ENCODE results near the gene DDIT4.
"Not testable (repeated sequence)": the region's sequence is repeated elsewhere in the genome, so short reads cannot be mapped to it uniquely, and the experiment has no call there.

DDIT4 gene

GRCh38 chr10:72277996-72278667, 4.4 kb downstream of the DDIT4 start:
- 97% methylated on average over 3 of the region's 3 CpGs for WGBS (ENCODE audit: insufficient coverage)
- no peak overlapping the region for H3K4me3 ChIP-seq (ENCODE audit: control insufficient read depth in 1 of 7, extremely low read depth in 1 of 7, insufficient read depth in 4 of 7, low read depth in 2 of 7, low read length in 6 of 7)
- CTCF ChIA-PET: interaction anchor here (0.6 to 7.1 kb wide), 13 partner anchors 9 to 60 kb away, joined by 3 to 58 read pairs (median 4); no protein-coding TSS in a partner anchor

GRCh38 chr10:72278668-72279393, 5.1 kb downstream of the DDIT4 start:
- ChIA-PET POLR2A (interaction anchor here (0.5 to 1.1 kb wide), 3 partner anchors 41 to 62 kb away, joined by 3 to 4 read pairs (median 3); no protein-coding TSS in a partner anchor), CTCF (interaction anchor here (0.6 to 7.1 kb wide), 7 partner anchors 8 to 58 kb away, joined by 3 to 58 read pairs (median 4); no protein-coding TSS in a partner anchor)
- Histone ChIP-seq H3K4me3 (ENCODE audit: control insufficient read depth in 1 of 7, extremely low read depth in 1 of 7, insufficient read depth in 4 of 7, low read depth in 2 of 7, low read length in 6 of 7) (no peak overlapping the region), H3K4me1 (ENCODE audit: control extremely low read depth in 1 of 4, control insufficient read depth in 4 of 4, insufficient read depth in 4 of 4, low read length in 3 of 4) (peaks cover 4 to 36% (median 27%) of the 10 kb centered on the region in 4 experiments), H3K9me3 (ENCODE audit: control extremely low read depth in 1 of 5, control insufficient read depth in 4 of 5, insufficient read depth in 2 of 5, low read depth in 1 of 5, low read length in 4 of 5) (no peaks in the 10 kb centered on the region), H3K27me3 (replicated peaks in 2 of 5; ENCODE audit: control insufficient read depth in 4 of 5, insufficient read depth in 5 of 5, low read length in 4 of 5) (no peaks in the 10 kb centered on the region), H3K36me3 (ENCODE audit: control insufficient read depth in 4 of 4, insufficient read depth in 4 of 4, low read length in 3 of 4) (peaks cover 0 to 9% (median 2%) of the 10 kb centered on the region in 4 experiments), H3K27ac (ENCODE audit: insufficient read depth in 1 of 2, low read depth in 1 of 2, low read length in 2 of 2, poor library complexity in 1 of 2, severe bottlenecking in 2 of 2) (no peak overlapping the region)
- no peak for DNase-seq
- WGBS (ENCODE audit: insufficient coverage): 100% methylated on average over 1 of the region's 5 CpGs

More at GRCh38 chr10:72277996-72278667, 4.4 kb downstream of the DDIT4 start:
- Histone ChIP-seq H3K36me3 (ENCODE audit: control insufficient read depth in 4 of 4, insufficient read depth in 4 of 4, low read length in 3 of 4) (peaks cover 0 to 9% (median 2%) of the 10 kb centered on the region in 4 experiments), H3K9me3 (ENCODE audit: control extremely low read depth in 1 of 5, control insufficient read depth in 4 of 5, insufficient read depth in 2 of 5, low read depth in 1 of 5, low read length in 4 of 5) (no peaks in the 10 kb centered on the region), H3K4me1 (ENCODE audit: control extremely low read depth in 1 of 4, control insufficient read depth in 4 of 4, insufficient read depth in 4 of 4, low read length in 3 of 4) (peaks cover 4 to 39% (median 30%) of the 10 kb centered on the region in 4 experiments), H3K27ac (ENCODE audit: insufficient read depth in 1 of 2, low read depth in 1 of 2, low read length in 2 of 2, poor library complexity in 1 of 2, severe bottlenecking in 2 of 2) (no peak overlapping the region), H3K27me3 (replicated peaks in 2 of 5; ENCODE audit: control insufficient read depth in 4 of 5, insufficient read depth in 5 of 5, low read length in 4 of 5) (no peaks in the 10 kb centered on the region)
- DNase-seq: no peak
- POLR2A ChIA-PET: interaction anchor here (0.5 to 0.7 kb wide), 3 partner anchors 15 to 61 kb away, joined by 3 to 5 read pairs (median 3); no protein-coding TSS in a partner anchor

- not testable (repeated sequence) for H3K4me3 ChIP-seq (ENCODE audit: control insufficient read depth in 1 of 7, extremely low read depth in 1 of 7, insufficient read depth in 4 of 7, low read depth in 2 of 7, low read length in 6 of 7); DNase-seq; H3K27me3 ChIP-seq (replicated peaks in 2 of 5; ENCODE audit: control insufficient read depth in 4 of 5, insufficient read depth in 5 of 5, low read length in 4 of 5); H3K36me3 ChIP-seq (ENCODE audit: control insufficient read depth in 4 of 4, insufficient read depth in 4 of 4, low read length in 3 of 4); H3K27ac ChIP-seq (ENCODE audit: insufficient read depth in 1 of 2, low read depth in 1 of 2, low read length in 2 of 2, poor library complexity in 1 of 2, severe bottlenecking in 2 of 2); H3K9me3 ChIP-seq (ENCODE audit: control extremely low read depth in 1 of 5, control insufficient read depth in 4 of 5, insufficient read depth in 2 of 5, low read depth in 1 of 5, low read length in 4 of 5)
- 98% methylated on average over 6 of the region's 7 CpGs for WGBS (ENCODE audit: insufficient coverage)
- H3K4me1 ChIP-seq (ENCODE audit: control extremely low read depth in 1 of 4, control insufficient read depth in 4 of 4, insufficient read depth in 4 of 4, low read length in 3 of 4): peaks cover 4 to 28% (median 20%) of the 10 kb centered on the region in 4 experiments
- POLR2A ChIA-PET: interaction anchor here (1.0 to 1.1 kb wide), 2 partner anchors 40 to 55 kb away, joined by 3 to 4 read pairs; no protein-coding TSS in a partner anchor
- CTCF ChIA-PET: interaction anchor here (0.6 to 7.1 kb wide), 6 partner anchors 11 to 58 kb away, joined by 3 to 58 read pairs (median 12); no protein-coding TSS in a partner anchor
Measured at GRCh38 chr10:72279587-72279986, 5.9 kb downstream of the DDIT4 start.

- ChIA-PET CTCF (interaction anchor here (0.7 to 1.6 kb wide), 8 partner anchors 8 to 237 kb away, joined by 3 to 5 read pairs (median 4); no protein-coding TSS in a partner anchor), POLR2A (interaction anchor here (0.7 to 1.0 kb wide), 3 partner anchors 10 to 49 kb away, joined by 3 to 4 read pairs (median 4); partner anchors contain the start of gene DDIT4)
- no peaks in the 10 kb centered on the region for H3K36me3 ChIP-seq (ENCODE audit: control insufficient read depth in 4 of 4, insufficient read depth in 4 of 4, low read length in 3 of 4)
- no peak overlapping the region for H3K4me3 ChIP-seq (ENCODE audit: control insufficient read depth in 1 of 7, extremely low read depth in 1 of 7, insufficient read depth in 4 of 7, low read depth in 2 of 7, low read length in 6 of 7)
- H3K27ac ChIP-seq (ENCODE audit: insufficient read depth in 1 of 2, low read depth in 1 of 2, low read length in 2 of 2, poor library complexity in 1 of 2, severe bottlenecking in 2 of 2): no peak overlapping the region
- H3K9me3 ChIP-seq (ENCODE audit: control extremely low read depth in 1 of 5, control insufficient read depth in 4 of 5, insufficient read depth in 2 of 5, low read depth in 1 of 5, low read length in 4 of 5): no peaks in the 10 kb centered on the region
- H3K27me3 ChIP-seq (replicated peaks in 2 of 5; ENCODE audit: control insufficient read depth in 4 of 5, insufficient read depth in 5 of 5, low read length in 4 of 5): no peaks in the 10 kb centered on the region
- peaks cover 1 to 36% (median 15%) of the 10 kb centered on the region in 4 experiments for H3K4me1 ChIP-seq (ENCODE audit: control extremely low read depth in 1 of 4, control insufficient read depth in 4 of 4, insufficient read depth in 4 of 4, low read length in 3 of 4)
- DNase-seq: no peak
- 50% methylated on average over 2 of the region's 3 CpGs for WGBS (ENCODE audit: insufficient coverage)
Measured at GRCh38 chr10:72283131-72283530, 9.4 kb downstream of the DDIT4 start.

- H3K4me3 ChIP-seq (ENCODE audit: control insufficient read depth in 1 of 7, extremely low read depth in 1 of 7, insufficient read depth in 4 of 7, low read depth in 2 of 7, low read length in 6 of 7): no peak overlapping the region
- CTCF ChIA-PET: interaction anchor here (1.0 to 1.2 kb wide), 2 partner anchors 11 kb away, joined by 3 to 5 read pairs; no protein-coding TSS in a partner anchor
- POLR2A ChIA-PET: no interaction called here
- peaks cover 1 to 34% (median 10%) of the 10 kb centered on the region in 4 experiments for H3K4me1 ChIP-seq (ENCODE audit: control extremely low read depth in 1 of 4, control insufficient read depth in 4 of 4, insufficient read depth in 4 of 4, low read length in 3 of 4)
- no peak for DNase-seq
- 81% methylated on average over 13 of the region's 14 CpGs for WGBS (ENCODE audit: insufficient coverage)
- H3K27ac ChIP-seq (ENCODE audit: insufficient read depth in 1 of 2, low read depth in 1 of 2, low read length in 2 of 2, poor library complexity in 1 of 2, severe bottlenecking in 2 of 2): no peak overlapping the region
- H3K36me3 ChIP-seq (ENCODE audit: control insufficient read depth in 4 of 4, insufficient read depth in 4 of 4, low read length in 3 of 4): no peaks in the 10 kb centered on the region
- H3K9me3 ChIP-seq (ENCODE audit: control extremely low read depth in 1 of 5, control insufficient read depth in 4 of 5, insufficient read depth in 2 of 5, low read depth in 1 of 5, low read length in 4 of 5): no peaks in the 10 kb centered on the region
- no peaks in the 10 kb centered on the region for H3K27me3 ChIP-seq (replicated peaks in 2 of 5; ENCODE audit: control insufficient read depth in 4 of 5, insufficient read depth in 5 of 5, low read length in 4 of 5)
Measured at GRCh38 chr10:72285972-72286521, 12.3 kb downstream of the DDIT4 start.

- DNase-seq: peak in 2 of 3 donors; percentile 75 to 77
- Histone ChIP-seq H3K27me3 (replicated peaks in 2 of 5; ENCODE audit: control insufficient read depth in 4 of 5, insufficient read depth in 5 of 5, low read length in 4 of 5) (no peaks in the 10 kb centered on the region), H3K27ac (ENCODE audit: insufficient read depth in 1 of 2, low read depth in 1 of 2, low read length in 2 of 2, poor library complexity in 1 of 2, severe bottlenecking in 2 of 2) (no peak overlapping the region), H3K9me3 (ENCODE audit: control extremely low read depth in 1 of 5, control insufficient read depth in 4 of 5, insufficient read depth in 2 of 5, low read depth in 1 of 5, low read length in 4 of 5) (no peaks in the 10 kb centered on the region), H3K4me3 (ENCODE audit: control insufficient read depth in 1 of 7, extremely low read depth in 1 of 7, insufficient read depth in 4 of 7, low read depth in 2 of 7, low read length in 6 of 7) (no peak overlapping the region), H3K36me3 (ENCODE audit: control insufficient read depth in 4 of 4, insufficient read depth in 4 of 4, low read length in 3 of 4) (no peaks in the 10 kb centered on the region), H3K4me1 (ENCODE audit: control extremely low read depth in 1 of 4, control insufficient read depth in 4 of 4, insufficient read depth in 4 of 4, low read length in 3 of 4) (peaks cover 5 to 51% (median 11%) of the 10 kb centered on the region in 4 experiments)
- ChIA-PET CTCF (interaction anchor here (0.7 to 2.4 kb wide), 17 partner anchors 11 to 164 kb away, joined by 3 to 16 read pairs (median 4); partner anchors contain the start of gene DDIT4), POLR2A (interaction anchor here (0.6 to 1.2 kb wide), 4 partner anchors 17 to 52 kb away, joined by 3 to 5 read pairs (median 3); partner anchors contain the start of gene DDIT4)
- WGBS (ENCODE audit: insufficient coverage): 100% methylated on average over 2 of the region's 4 CpGs
Measured at GRCh38 chr10:72291019-72291532, 17.4 kb downstream of the DDIT4 start.
